Measurements from ENCODE around the gene CST7. TPM values are rescaled to one million over a fixed set of nuclear protein-coding genes. Genes with fewer than 3 reads are reported as not detected.

Gene CST7
- total and polyA plus RNA-seq, 2 donors from 2014 or later = 1.4 to 3.7 TPM

DNA sequence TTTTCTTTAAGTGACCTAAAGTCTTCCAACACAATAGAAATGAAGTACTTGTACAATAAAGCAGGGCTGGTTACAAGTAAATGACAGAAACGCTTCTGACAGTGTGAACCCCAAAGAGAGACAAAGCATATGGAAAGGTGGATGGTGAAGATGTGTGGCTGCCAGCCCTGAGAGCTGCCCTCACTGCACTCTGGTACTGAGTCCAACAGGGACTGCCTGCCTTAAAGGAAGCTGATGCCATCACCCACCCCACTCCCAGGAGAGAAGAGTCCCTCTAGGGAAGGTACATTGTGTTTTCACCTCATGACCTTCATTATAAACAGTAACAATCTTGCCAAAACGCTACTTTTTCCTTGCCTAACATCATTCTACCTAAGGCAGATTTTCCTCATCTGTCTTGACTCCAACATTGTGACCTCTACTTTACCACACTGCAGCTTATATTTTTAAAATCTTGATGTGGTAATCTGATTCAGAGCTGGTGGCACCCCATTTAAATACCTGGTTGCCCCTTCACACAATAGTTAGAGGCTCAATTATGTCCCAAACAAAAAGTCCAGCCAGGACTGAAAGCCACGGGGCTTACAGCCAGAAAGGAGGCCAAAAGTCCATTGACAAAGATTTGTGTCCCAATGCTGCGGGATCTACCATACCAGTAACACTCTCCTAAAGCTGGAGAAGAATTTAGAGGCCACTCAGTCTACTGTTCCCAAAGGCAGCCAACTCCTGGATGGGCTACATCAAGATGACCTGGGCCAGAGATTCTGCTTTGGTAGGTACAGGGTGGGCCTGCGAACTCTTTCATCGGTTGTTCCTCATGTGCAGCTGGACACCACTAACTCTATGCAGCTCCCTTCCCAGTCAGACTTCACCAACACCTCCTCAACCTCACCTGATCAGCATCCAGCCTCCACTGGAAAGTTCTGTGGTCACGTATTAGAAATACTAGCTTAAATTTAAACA lies 39.1 kb downstream of the CST7 start:
- H3K4me1 ChIP-seq (ENCODE audit: control insufficient read depth in 2 of 3, insufficient read depth in 2 of 3, low read depth in 1 of 3, low read length in 3 of 3) = peaks cover 0 to 7% (median 0%) of the 10 kb centered on the region in 3 donors
- no peak overlapping the region for H3K9ac ChIP-seq (ENCODE audit: low read length in 3 of 3)
- TF ChIP-seq, protein P1, sequence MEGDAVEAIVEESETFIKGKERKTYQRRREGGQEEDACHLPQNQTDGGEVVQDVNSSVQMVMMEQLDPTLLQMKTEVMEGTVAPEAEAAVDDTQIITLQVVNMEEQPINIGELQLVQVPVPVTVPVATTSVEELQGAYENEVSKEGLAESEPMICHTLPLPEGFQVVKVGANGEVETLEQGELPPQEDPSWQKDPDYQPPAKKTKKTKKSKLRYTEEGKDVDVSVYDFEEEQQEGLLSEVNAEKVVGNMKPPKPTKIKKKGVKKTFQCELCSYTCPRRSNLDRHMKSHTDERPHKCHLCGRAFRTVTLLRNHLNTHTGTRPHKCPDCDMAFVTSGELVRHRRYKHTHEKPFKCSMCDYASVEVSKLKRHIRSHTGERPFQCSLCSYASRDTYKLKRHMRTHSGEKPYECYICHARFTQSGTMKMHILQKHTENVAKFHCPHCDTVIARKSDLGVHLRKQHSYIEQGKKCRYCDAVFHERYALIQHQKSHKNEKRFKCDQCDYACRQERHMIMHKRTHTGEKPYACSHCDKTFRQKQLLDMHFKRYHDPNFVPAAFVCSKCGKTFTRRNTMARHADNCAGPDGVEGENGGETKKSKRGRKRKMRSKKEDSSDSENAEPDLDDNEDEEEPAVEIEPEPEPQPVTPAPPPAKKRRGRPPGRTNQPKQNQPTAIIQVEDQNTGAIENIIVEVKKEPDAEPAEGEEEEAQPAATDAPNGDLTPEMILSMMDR (IDR thresholded peaks at IDR 0.05; ENCODE audit: borderline replicate concordance, extremely low read depth, insufficient read depth) = no peak
- FAIRE-seq (no peak), DNase-seq (peak in 2 of 5 donors; percentile 12 to 15)
- H3K27ac ChIP-seq (ENCODE audit: low read depth in 2 of 2, low read length in 2 of 2) = no peak overlapping the region
- no peaks in the 10 kb centered on the region for H3K9me3 ChIP-seq (ENCODE audit: control insufficient read depth in 2 of 3, insufficient read depth in 1 of 3, low read length in 3 of 3)
- intact Hi-C loops (cut with DNase I) = no loop called here
- H3K36me3 ChIP-seq (ENCODE audit: control insufficient read depth in 2 of 3, insufficient read depth in 3 of 3, low read length in 3 of 3) = no peaks in the 10 kb centered on the region
- H3K4me3 ChIP-seq (ENCODE audit: low read length in 3 of 3) = no peak overlapping the region
- no peaks in the 10 kb centered on the region for H3K27me3 ChIP-seq (ENCODE audit: control insufficient read depth, insufficient read depth, low read length)

DNA sequence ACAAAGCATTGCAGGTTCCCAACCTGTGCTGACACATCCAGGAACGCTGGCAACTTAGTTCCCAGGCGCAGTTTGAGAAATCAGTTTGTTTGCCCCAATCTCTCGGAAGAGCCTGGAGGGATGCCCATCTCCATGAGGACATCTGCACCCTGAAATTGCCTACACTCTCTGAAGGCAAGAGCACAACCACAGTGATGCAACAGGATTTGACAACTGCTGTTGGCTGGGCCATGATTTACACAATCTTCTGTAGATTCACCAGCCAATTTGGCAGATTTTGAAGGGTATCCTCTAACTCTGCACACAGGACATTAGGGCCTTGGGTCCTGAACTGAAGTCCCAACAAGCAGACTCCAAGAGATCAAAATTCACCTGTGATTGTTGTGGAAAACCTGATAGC lies 40.1 kb downstream of the CST7 start:
- Histone ChIP-seq H3K36me3 (ENCODE audit: control insufficient read depth in 2 of 3, insufficient read depth in 3 of 3, low read length in 3 of 3) (no peaks in the 10 kb centered on the region), H3K27me3 (ENCODE audit: control insufficient read depth, insufficient read depth, low read length) (no peaks in the 10 kb centered on the region), H3K27ac (ENCODE audit: low read depth in 2 of 2, low read length in 2 of 2) (no peak overlapping the region), H3K4me1 (ENCODE audit: control insufficient read depth in 2 of 3, insufficient read depth in 2 of 3, low read depth in 1 of 3, low read length in 3 of 3) (peaks cover 0 to 7% (median 5%) of the 10 kb centered on the region in 3 donors), H3K4me3 (ENCODE audit: low read length in 3 of 3) (no peak overlapping the region), H3K9me3 (ENCODE audit: control insufficient read depth in 2 of 3, insufficient read depth in 1 of 3, low read length in 3 of 3) (no peaks in the 10 kb centered on the region), H3K9ac (ENCODE audit: low read length in 3 of 3) (no peak overlapping the region)
- DNase-seq (peak in 1 of 5 donors; percentile 21), FAIRE-seq (no peak)
- TF ChIP-seq, protein P1 (IDR thresholded peaks at IDR 0.05; ENCODE audit: borderline replicate concordance, extremely low read depth, insufficient read depth) = no peak
- intact Hi-C loops (cut with DNase I) = no loop called here

GRCh38 chr20:24990810-24991252 lies 41.8 kb downstream of the CST7 start:
- intact Hi-C loops (cut with DNase I) = loop anchor here (10.0 kb wide), 1 partner anchor 184 kb away; no protein-coding TSS in a partner anchor
- Histone ChIP-seq H3K9me3 (ENCODE audit: control insufficient read depth in 2 of 3, insufficient read depth in 1 of 3, low read length in 3 of 3) (no peaks in the 10 kb centered on the region), H3K9ac (ENCODE audit: low read length in 3 of 3) (no peak overlapping the region), H3K27me3 (ENCODE audit: control insufficient read depth, insufficient read depth, low read length) (no peaks in the 10 kb centered on the region), H3K27ac (ENCODE audit: low read depth in 2 of 2, low read length in 2 of 2) (no peak overlapping the region), H3K4me1 (ENCODE audit: control insufficient read depth in 2 of 3, insufficient read depth in 2 of 3, low read depth in 1 of 3, low read length in 3 of 3) (peaks cover 0 to 12% (median 6%) of the 10 kb centered on the region in 3 donors), H3K4me3 (ENCODE audit: low read length in 3 of 3) (no peak overlapping the region), H3K36me3 (ENCODE audit: control insufficient read depth in 2 of 3, insufficient read depth in 3 of 3, low read length in 3 of 3) (no peaks in the 10 kb centered on the region)
- no peak for FAIRE-seq
- DNase-seq = peak in 2 of 5 donors; percentile 24 to 29
- TF ChIP-seq, protein P1 (IDR thresholded peaks at IDR 0.05; ENCODE audit: borderline replicate concordance, extremely low read depth, insufficient read depth) = no peak
